Liver (tissue), 9 donors: ENCODE data around the gene C3orf70. TPM values are rescaled to one million over a fixed set of nuclear protein-coding genes. Genes with fewer than 3 reads are reported as not detected.

Source experiments
- DNase-seq: peaks from one replicate; pipeline ENCODE4 v3.0.0-alpha.2; 2017; ENCODE audit warnings: low spot score
- H3K27ac ChIP-seq, 2 donors: one replicate each; pipeline ENCODE4 v1.7.0; 2013; ENCODE audit warnings: inconsistent platforms in 2 of 2, low read length in 2 of 2, control low read depth in 1 of 2, low read depth in 1 of 2, mild to moderate bottlenecking in 1 of 2
- H3K27me3 ChIP-seq, 4 donors: one replicate each; pipeline versions ENCODE4 v1.6.1 to v1.7.0; 2013; ENCODE audit warnings: low read length in 3 of 4, inconsistent platforms in 1 of 4, mild to moderate bottlenecking in 1 of 4, moderate library complexity in 1 of 4; ENCODE audit not compliant: control insufficient read depth in 4 of 4, insufficient read depth in 4 of 4
- H3K36me3 ChIP-seq, 4 donors: one replicate each; pipeline versions ENCODE4 v1.6.1 to v1.7.0; 2013; ENCODE audit warnings: low read length in 3 of 4, mild to moderate bottlenecking in 3 of 4, low read depth in 1 of 4, moderate library complexity in 1 of 4; ENCODE audit not compliant: control insufficient read depth in 4 of 4, insufficient read depth in 3 of 4
- H3K4me1 ChIP-seq, 4 donors: one replicate each; pipeline versions ENCODE4 v1.6.1 to v1.7.0; 2013; ENCODE audit warnings: low read length in 3 of 4, mild to moderate bottlenecking in 3 of 4, moderate library complexity in 1 of 4; ENCODE audit not compliant: control insufficient read depth in 4 of 4, insufficient read depth in 4 of 4
- H3K4me3 ChIP-seq, 3 donors: one replicate each; pipeline versions ENCODE4 v1.6.1 to v1.7.0; 2013; ENCODE audit warnings: low read length in 3 of 3, control low read depth in 1 of 3, low read depth in 1 of 3, mild to moderate bottlenecking in 1 of 3
- H3K9ac ChIP-seq, 2 donors: one replicate each; pipeline ENCODE4 v1.7.0; 2013; ENCODE audit warnings: low read length in 2 of 2, mild to moderate bottlenecking in 2 of 2, moderate library complexity in 2 of 2, control low read depth in 1 of 2, low read depth in 1 of 2
- H3K9me3 ChIP-seq, 4 donors: one replicate each; pipeline versions ENCODE4 v1.6.1 to v1.7.0; 2013; ENCODE audit warnings: low read length in 3 of 4; ENCODE audit not compliant: control insufficient read depth in 4 of 4
- ATF3 ChIP-seq: IDR thresholded peaks from 2 replicates; pipeline ENCODE4 v1.6.1; 2016; ENCODE audit warnings: antibody characterized with exemption
- CTCF ChIP-seq: fragments of 150-350 bp; IDR thresholded peaks from 2 replicates; pipeline ENCODE4 v1.5.1; 2017; ENCODE audit warnings: improper control_type of control experiment, low read depth, low read length; ENCODE audit not compliant: missing input control
- FOXA1 ChIP-seq: IDR thresholded peaks from 2 replicates; pipeline ENCODE4 v1.6.1; 2016; ENCODE audit warnings: antibody characterized with exemption
- FOXA2 ChIP-seq: IDR thresholded peaks from 2 replicates; pipeline ENCODE4 v1.6.1; 2016; ENCODE audit warnings: antibody characterized with exemption
- GABPA ChIP-seq, 2 donors: IDR thresholded peaks in 1 of 2; conservative IDR thresholded peaks in 1 of 2; 2 replicates each; pipeline ENCODE4 v1.6.1; 2016; ENCODE audit warnings: antibody characterized with exemption in 2 of 2, mild to moderate bottlenecking in 1 of 2, moderate library complexity in 1 of 2
- HNF4A ChIP-seq, 2 donors: conservative IDR thresholded peaks; 2 replicates each; pipeline ENCODE4 v1.6.1; 2016; ENCODE audit warnings: antibody characterized with exemption in 2 of 2, mild to moderate bottlenecking in 2 of 2
- HNF4G ChIP-seq: IDR thresholded peaks from 2 replicates; pipeline ENCODE4 v1.6.1; 2016; ENCODE audit warnings: antibody characterized with exemption
- JUND ChIP-seq, 2 donors: IDR thresholded peaks; 2 replicates each; pipeline ENCODE4 v1.6.1; 2016; ENCODE audit warnings: antibody characterized with exemption in 2 of 2
- MAX ChIP-seq: IDR thresholded peaks from 2 replicates; pipeline ENCODE4 v1.6.1; 2016; ENCODE audit warnings: antibody characterized with exemption
- NR2F2 ChIP-seq: IDR thresholded peaks from 2 replicates; pipeline ENCODE4 v1.6.1; 2016; ENCODE audit warnings: antibody characterized with exemption
- RAD21 ChIP-seq, 2 donors: IDR thresholded peaks; 2 replicates each; pipeline ENCODE4 v1.6.1; 2016; ENCODE audit warnings: antibody characterized with exemption in 2 of 2, mild to moderate bottlenecking in 2 of 2
- REST ChIP-seq: IDR thresholded peaks from 2 replicates; pipeline ENCODE4 v1.6.1; 2016; ENCODE audit warnings: antibody characterized with exemption, mild to moderate bottlenecking
- SP1 ChIP-seq: IDR thresholded peaks from 2 replicates; pipeline ENCODE4 v1.6.1; 2018; ENCODE audit warnings: antibody characterized with exemption, mild to moderate bottlenecking
- TAF1 ChIP-seq: conservative IDR thresholded peaks from 2 replicates; pipeline ENCODE4 v1.6.1; 2016; ENCODE audit warnings: antibody characterized with exemption, mild to moderate bottlenecking
- YY1 ChIP-seq: IDR thresholded peaks from 2 replicates; pipeline ENCODE4 v1.6.1; 2016; ENCODE audit warnings: antibody characterized with exemption, mild to moderate bottlenecking
- ZBTB33 ChIP-seq: IDR thresholded peaks from 2 replicates; pipeline ENCODE4 v1.6.1; 2016; ENCODE audit warnings: antibody characterized with exemption
- WGBS: extraction: QIAGEN DNeasy Blood & Tissue Kit; methylation state at CpG from one replicate; pipeline ENCODE4 v1.1.7; 2013; 5-methylcytosine and 5-hydroxymethylcytosine counted together
- polyA plus RNA-seq, 2 donors: library from polyadenylated mRNA; stranded (reverse) in 1 of 2; unstranded in 1 of 2; fragments of 200-250 nt in 1 of 2; fragments of >200 nt in 1 of 2; fragmentation: Nextera tagmentation in 1 of 2; extraction: Ambion mirVana in 1 of 2; gene quantifications; one replicate each; pipeline versions ENCODE4 v1.2.1 to v1.2.3, GENCODE V29; 2013 to 2015
- total RNA-seq, 2 donors: library from RNA; depleted of rRNA; stranded (reverse); fragments of >200 nt; gene quantifications; one replicate each; pipeline ENCODE4 v1.2.3, GENCODE V29; 2014
- donor health status: healthy.
- donor health status: healthy.
- donor health status: healthy.
- donor health status: healthy.
- donor health status: healthy.

The C3orf70 gene
- total and polyA plus RNA-seq, 4 donors, result 0.15 to 0.79 (median 0.41) TPM

- no peak for TF ChIP-seq NR2F2
- TF ChIP-seq HNF4G, result no peak
- TF ChIP-seq ZBTB33, result no peak
- no peak for TF ChIP-seq GABPA (IDR thresholded peaks at IDR 0.05 in 1 of 2, conservative IDR thresholded peaks at IDR 0.05 in 1 of 2)
- no peak for TF ChIP-seq HNF4A (conservative IDR thresholded peaks at IDR 0.05)
- TF ChIP-seq ATF3, result no peak
- TF ChIP-seq TAF1, result no peak
- TF ChIP-seq FOXA1, result no peak
- no peak for TF ChIP-seq REST
- TF ChIP-seq FOXA2, result no peak
- TF ChIP-seq SP1, result no peak
- no peak for TF ChIP-seq RAD21 (IDR thresholded peaks at IDR 0.05)
- no peak for TF ChIP-seq MAX
- no peak for TF ChIP-seq JUND (IDR thresholded peaks at IDR 0.05)
- no peak for TF ChIP-seq YY1
- TF ChIP-seq CTCF, result no peak
- no peak for DNase-seq
- H3K27ac ChIP-seq, result no peak overlapping the region
- 66% methylated on average over 7 of the region's 7 CpGs for WGBS
- no peaks in the 10 kb centered on the region for H3K27me3 ChIP-seq
- H3K4me1 ChIP-seq, result no peaks in the 10 kb centered on the region
- H3K9me3 ChIP-seq, result no peaks in the 10 kb centered on the region
- H3K9ac ChIP-seq, result no peak overlapping the region
- no peaks in the 10 kb centered on the region for H3K36me3 ChIP-seq
- H3K4me3 ChIP-seq, result no peak overlapping the region
Observed at GRCh38 chr3:185071287-185071800, 81.5 kb downstream of the C3orf70 start.
